Esophagus squamous epithelium (tissue), 5 donors: ENCODE data around the gene ZNF175. TPM values are rescaled to one million over a fixed set of nuclear protein-coding genes. Genes with fewer than 3 reads are reported as not detected.

Source experiments
- DNase-seq: peaks from one replicate; lab custom pipeline; 2025; lab: John Stamatoyannopoulos, UW
- H3K27ac ChIP-seq, 4 donors: fragments of 200-600 bp; sonication (generic); one replicate each; pipeline ENCODE4 v1.5.1; 2016 to 2019; ENCODE audit warnings: mild to moderate bottlenecking in 1 of 4
- H3K27me3 ChIP-seq, 4 donors: fragments of 200-600 bp; sonication (generic); 1 replicate in 3 of 4; 2 replicates in 1 of 4; pipeline versions ENCODE4 v1.5.1 to v1.6.0; 2017 to 2021; ENCODE audit warnings: antibody characterized with exemption in 1 of 4
- H3K36me3 ChIP-seq, 3 donors: fragments of 200-600 bp; sonication (generic); one replicate each; pipeline ENCODE4 v1.5.1; 2016 to 2019
- H3K4me1 ChIP-seq, 3 donors: fragments of 200-600 bp; sonication (generic); one replicate each; pipeline ENCODE4 v1.5.1; 2017 to 2019
- H3K4me3 ChIP-seq, 4 donors: fragments of 200-600 bp; sonication (generic); 1 replicate in 3 of 4; 2 replicates in 1 of 4; pipeline ENCODE4 v1.5.1; 2016 to 2019; ENCODE audit warnings: mild to moderate bottlenecking in 2 of 4, moderate library complexity in 1 of 4
- H3K9me3 ChIP-seq, 3 donors: fragments of 200-600 bp; sonication (generic); one replicate each; pipeline ENCODE4 v1.5.1; 2016 to 2019
- POLR2A ChIP-seq, 4 donors: fragments of 450-650 bp; IDR thresholded peaks; one replicate each; pipeline ENCODE4 v1.6.1; 2017; ENCODE audit warnings: antibody characterized with exemption in 4 of 4, mild to moderate bottlenecking in 4 of 4, moderate library complexity in 3 of 4
- WGBS, 2 donors: methylation state at CpG; one replicate each; pipeline ENCODE4 v1.1.5; 2018; 5-methylcytosine and 5-hydroxymethylcytosine counted together
- intact Hi-C: fragments of 100-400 bp; cut with DNase I; formaldehyde crosslinking; loops from one replicate; pipeline ENCODE4 v1.15.0; 2022
- total RNA-seq, 4 donors: library from RNA; depleted of rRNA; stranded (reverse); fragments of >200 nt; gene quantifications; one replicate each; pipeline ENCODE4 v1.1.0, GENCODE V29; 2016
- TF ChIP-seq, protein P1 (sequence below), 6 experiments: fragments of 450-650 bp in 4 of 6; fragments of 200-600 bp in 2 of 6; sonication (generic) in 2 of 6; IDR thresholded peaks; one replicate each; pipeline ENCODE4 v1.5.1; 2016 to 2019; ENCODE audit warnings: antibody characterized with exemption in 6 of 6, mild to moderate bottlenecking in 4 of 6, moderate library complexity in 4 of 6
- donor health status: DM: yes; HTN: yes; CAD: no.

The ZNF175 gene
- total RNA-seq, 4 donors from 2014 or later, result 2.5 to 5.7 (median 2.9) TPM

DNA sequence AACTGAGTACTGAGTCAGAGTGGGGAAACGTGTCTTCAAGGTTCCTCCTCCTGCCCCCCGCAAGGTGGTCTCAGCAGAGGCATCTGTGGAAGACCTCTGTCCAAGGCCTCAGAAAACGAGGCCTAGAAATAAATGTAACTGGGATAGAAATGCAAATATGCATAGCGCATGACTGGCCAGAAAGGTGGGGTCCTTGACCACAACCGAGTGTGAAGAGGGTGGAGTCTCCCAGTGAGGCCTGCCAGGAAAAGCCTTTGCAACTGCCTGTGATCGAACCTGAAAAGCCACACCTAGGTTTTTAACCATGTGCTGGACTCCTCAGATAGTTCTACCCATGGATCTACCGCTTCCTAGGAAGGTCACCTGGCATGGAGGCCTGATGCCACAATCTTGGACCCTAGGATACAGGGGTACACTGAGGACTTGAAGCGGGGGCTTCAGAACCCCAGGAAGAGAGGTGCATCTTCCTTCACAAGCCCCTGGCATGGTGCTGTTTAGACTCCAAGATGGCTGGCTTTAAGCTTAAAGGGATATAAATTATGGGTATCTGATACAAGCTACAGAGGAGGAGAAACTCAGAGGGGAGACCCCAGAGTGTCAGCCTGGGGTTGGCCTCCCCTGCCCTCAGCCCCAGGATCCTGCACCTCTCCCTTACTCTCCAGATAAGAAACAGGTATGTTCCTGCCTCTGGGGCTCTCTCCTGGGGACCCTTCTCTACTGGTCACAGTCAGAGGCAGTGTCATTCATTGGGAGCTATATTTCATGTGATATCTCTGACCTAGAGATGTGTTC, 21.4 kb upstream of the ZNF175 start:
- no peak overlapping the region for H3K27ac ChIP-seq
- TF ChIP-seq, protein P1, sequence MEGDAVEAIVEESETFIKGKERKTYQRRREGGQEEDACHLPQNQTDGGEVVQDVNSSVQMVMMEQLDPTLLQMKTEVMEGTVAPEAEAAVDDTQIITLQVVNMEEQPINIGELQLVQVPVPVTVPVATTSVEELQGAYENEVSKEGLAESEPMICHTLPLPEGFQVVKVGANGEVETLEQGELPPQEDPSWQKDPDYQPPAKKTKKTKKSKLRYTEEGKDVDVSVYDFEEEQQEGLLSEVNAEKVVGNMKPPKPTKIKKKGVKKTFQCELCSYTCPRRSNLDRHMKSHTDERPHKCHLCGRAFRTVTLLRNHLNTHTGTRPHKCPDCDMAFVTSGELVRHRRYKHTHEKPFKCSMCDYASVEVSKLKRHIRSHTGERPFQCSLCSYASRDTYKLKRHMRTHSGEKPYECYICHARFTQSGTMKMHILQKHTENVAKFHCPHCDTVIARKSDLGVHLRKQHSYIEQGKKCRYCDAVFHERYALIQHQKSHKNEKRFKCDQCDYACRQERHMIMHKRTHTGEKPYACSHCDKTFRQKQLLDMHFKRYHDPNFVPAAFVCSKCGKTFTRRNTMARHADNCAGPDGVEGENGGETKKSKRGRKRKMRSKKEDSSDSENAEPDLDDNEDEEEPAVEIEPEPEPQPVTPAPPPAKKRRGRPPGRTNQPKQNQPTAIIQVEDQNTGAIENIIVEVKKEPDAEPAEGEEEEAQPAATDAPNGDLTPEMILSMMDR (IDR thresholded peaks at IDR 0.05), result no peak
- TF ChIP-seq POLR2A (IDR thresholded peaks at IDR 0.05), result no peak
- H3K4me3 ChIP-seq, result no peak overlapping the region
- 42 to 52% methylated on average over 6 to 8 of the region's 8 CpGs for WGBS, 2 donors
- H3K36me3 ChIP-seq, result no peaks in the 10 kb centered on the region
- peaks cover 0 to 60% (median 0%) of the 10 kb centered on the region in 4 donors for H3K27me3 ChIP-seq
- no peaks in the 10 kb centered on the region for H3K9me3 ChIP-seq
- no peak for DNase-seq
- no peaks in the 10 kb centered on the region for H3K4me1 ChIP-seq
- intact Hi-C loops, result no loop called here

DNA sequence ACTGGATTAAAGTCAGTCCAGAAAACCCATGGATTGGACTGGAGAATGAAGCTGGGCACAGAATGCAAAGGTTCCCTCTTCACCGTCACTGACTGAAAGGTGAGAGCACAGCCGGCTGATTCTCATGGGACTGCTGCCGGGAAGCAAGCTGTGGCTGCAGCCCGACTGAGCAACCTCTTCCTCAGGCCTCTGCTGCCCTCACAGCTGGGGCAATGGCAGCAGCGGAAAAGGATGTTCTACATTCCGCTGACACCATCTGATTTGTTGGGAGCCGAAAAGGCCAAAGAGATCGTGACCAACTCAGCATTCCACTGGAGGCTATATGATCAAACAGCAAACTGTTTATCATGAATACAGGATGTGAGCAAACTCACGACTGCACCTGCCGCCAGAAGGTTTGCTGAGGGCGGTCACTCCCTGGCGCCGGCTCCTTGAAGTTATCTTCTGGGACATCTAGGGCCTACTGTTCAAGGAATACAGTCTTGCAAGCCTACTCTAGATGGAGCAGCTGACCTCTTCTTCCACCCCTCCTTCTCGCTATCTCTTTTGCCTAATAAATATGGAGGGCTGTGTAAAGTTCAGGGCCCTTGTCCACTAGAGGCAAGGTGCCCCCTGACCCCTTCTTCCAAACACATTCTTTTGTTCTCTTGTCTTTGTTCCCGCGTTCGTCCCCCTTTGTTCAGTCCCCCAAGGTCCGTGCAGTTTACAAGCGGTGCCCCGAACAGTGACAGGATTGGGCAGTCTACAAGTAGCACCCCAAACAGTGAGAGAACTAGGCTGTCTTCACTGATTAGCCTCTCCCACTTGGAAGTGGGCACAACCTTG, 20.0 kb upstream of the ZNF175 start:
- no peak for TF ChIP-seq POLR2A (IDR thresholded peaks at IDR 0.05)
- TF ChIP-seq, protein P1 (IDR thresholded peaks at IDR 0.05), result no peak
- 61 to 75% methylated on average over 16 to 17 of the region's 20 CpGs for WGBS, 2 donors
- intact Hi-C loops, result no loop called here
- no peak for DNase-seq
- Histone ChIP-seq H3K4me3 (no peak overlapping the region), H3K27me3 (peaks cover 0 to 59% (median 0%) of the 10 kb centered on the region in 4 donors), H3K9me3 (no peaks in the 10 kb centered on the region), H3K4me1 (no peaks in the 10 kb centered on the region), H3K27ac (no peak overlapping the region), H3K36me3 (no peaks in the 10 kb centered on the region)

DNA sequence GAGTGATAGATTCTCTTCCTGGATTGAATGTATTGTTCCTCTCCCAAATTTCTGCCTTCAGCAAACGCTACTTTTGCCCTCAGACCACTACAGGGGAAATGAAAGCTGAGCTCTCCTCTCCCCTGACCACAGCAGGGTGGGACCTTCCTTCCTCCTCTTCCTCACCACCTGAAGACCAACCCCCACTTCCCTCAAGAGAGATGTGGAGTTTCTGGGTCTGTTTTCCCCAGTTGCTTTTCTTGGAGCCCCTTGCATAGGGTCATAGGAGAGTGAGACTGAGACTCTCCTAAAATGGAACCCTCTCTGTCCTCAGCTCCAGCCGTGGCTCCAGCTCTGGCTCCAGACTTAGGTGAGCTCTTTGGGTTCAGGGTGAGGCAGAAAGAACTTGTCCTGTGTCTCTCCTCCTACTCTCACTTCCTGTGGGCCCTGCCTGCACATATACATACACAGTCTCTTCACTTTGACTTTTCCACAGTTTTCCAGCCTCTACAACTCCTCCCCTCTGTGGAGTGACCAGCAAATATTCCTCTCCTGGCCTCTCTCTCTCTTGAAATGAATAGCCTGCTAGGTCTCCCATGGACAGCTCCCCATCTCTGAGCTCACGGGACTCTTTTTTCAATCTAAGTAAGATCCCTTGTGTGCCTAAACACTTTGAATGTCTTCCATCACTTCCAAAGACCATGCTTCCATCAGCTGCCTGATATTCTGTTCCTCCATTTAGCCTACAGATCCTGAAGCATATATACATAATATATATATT, 19.2 kb upstream of the ZNF175 start:
- H3K4me3 ChIP-seq, result no peak overlapping the region
- intact Hi-C loops, result no loop called here
- TF ChIP-seq, protein P1 (IDR thresholded peaks at IDR 0.05), result no peak
- no peak for TF ChIP-seq POLR2A (IDR thresholded peaks at IDR 0.05)
- WGBS, 2 donors, result 30 to 39% methylated on average over 2 to 3 of the region's 3 CpGs
- H3K4me1 ChIP-seq, result no peaks in the 10 kb centered on the region
- H3K9me3 ChIP-seq, result no peaks in the 10 kb centered on the region
- no peaks in the 10 kb centered on the region for H3K36me3 ChIP-seq
- DNase-seq, result no peak
- peaks cover 0 to 57% (median 0%) of the 10 kb centered on the region in 4 donors for H3K27me3 ChIP-seq
- no peak overlapping the region for H3K27ac ChIP-seq

DNA sequence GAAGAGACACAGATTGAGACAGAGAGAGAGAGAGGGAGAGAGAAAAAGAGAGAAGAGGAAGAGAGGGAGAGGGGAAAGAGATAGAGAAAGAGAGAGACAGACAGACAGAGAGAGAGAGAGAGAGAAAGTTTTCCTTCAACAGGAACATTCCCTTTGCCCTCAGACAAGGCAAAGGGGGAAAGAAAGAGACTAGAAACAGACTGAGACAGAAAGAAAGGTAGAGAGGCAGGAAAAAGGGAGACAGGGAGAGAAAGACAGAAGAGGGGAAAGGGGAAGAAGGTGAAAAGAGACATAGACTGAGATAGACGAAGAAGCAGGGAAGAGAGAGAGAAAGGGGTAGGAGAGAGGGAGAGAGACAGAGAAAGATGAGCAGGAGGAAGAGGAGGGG, 18.5 kb upstream of the ZNF175 start:
- intact Hi-C loops, result no loop called here
- H3K27ac ChIP-seq, result no peak overlapping the region
- H3K27me3 ChIP-seq, result peaks cover 0 to 59% (median 0%) of the 10 kb centered on the region in 4 donors
- H3K4me1 ChIP-seq, result no peaks in the 10 kb centered on the region
- DNase-seq, result no peak
- no peaks in the 10 kb centered on the region for H3K36me3 ChIP-seq
- WGBS, 2 donors, result 0 to 25% methylated on average over 1 of the region's 1 CpG
- TF ChIP-seq, protein P1 (IDR thresholded peaks at IDR 0.05), result no peak
- no peak for TF ChIP-seq POLR2A (IDR thresholded peaks at IDR 0.05)
- no peak overlapping the region for H3K4me3 ChIP-seq
- H3K9me3 ChIP-seq, result no peaks in the 10 kb centered on the region
